Gastrocnemius medialis (tissue), 4 donors: ENCODE data around the gene FMR1NB. TPM values are rescaled to one million over a fixed set of nuclear protein-coding genes. Genes with fewer than 3 reads are reported as not detected.

ENCODE experiments used
- ATAC-seq, 2 donors: fragments of 150-250 bp; one replicate each; pipeline ENCODE4 v1.9.1; 2016
- DNase-seq, 2 donors: peaks; one replicate each; pipeline ENCODE4 v3.0.0-alpha.2; 2019
- H3K27ac ChIP-seq, 4 donors: fragments of 200-600 bp; sonication (generic); 1 replicate in 1 of 4; 2 replicates in 3 of 4; pipeline ENCODE4 v1.5.1; 2016 to 2018; ENCODE audit warnings: mild to moderate bottlenecking in 2 of 4, moderate library complexity in 1 of 4
- H3K27me3 ChIP-seq, 3 donors: fragments of 200-600 bp; sonication (generic) in 2 of 3; 1 replicate in 1 of 3; 2 replicates in 2 of 3; pipeline versions ENCODE4 v1.5.1 to v1.6.0; 2016 to 2019; ENCODE audit warnings: mild to moderate bottlenecking in 1 of 3, moderate library complexity in 1 of 3
- H3K36me3 ChIP-seq, 2 donors: fragments of 200-600 bp; sonication (generic) in 1 of 2; one replicate each; pipeline ENCODE4 v1.5.1; 2017 to 2018
- H3K4me1 ChIP-seq, 2 donors: fragments of 200-600 bp; sonication (generic) in 1 of 2; one replicate each; pipeline ENCODE4 v1.5.1; 2016 to 2017; ENCODE audit warnings: mild to moderate bottlenecking in 2 of 2
- H3K4me3 ChIP-seq, 4 donors: fragments of 200-600 bp; sonication (generic) in 3 of 4; 1 replicate in 1 of 4; 2 replicates in 3 of 4; pipeline ENCODE4 v1.5.1; 2016 to 2019; ENCODE audit warnings: mild to moderate bottlenecking in 2 of 4
- H3K9me3 ChIP-seq, 3 donors: fragments of 200-600 bp; sonication (generic) in 2 of 3; 1 replicate in 1 of 3; 2 replicates in 2 of 3; pipeline ENCODE4 v1.5.1; 2016 to 2019
- POLR2A ChIP-seq, 2 donors: fragments of 450-650 bp; IDR thresholded peaks; one replicate each; pipeline ENCODE4 v1.6.1; 2017; ENCODE audit warnings: antibody characterized with exemption in 2 of 2, mild to moderate bottlenecking in 2 of 2, moderate library complexity in 2 of 2
- in situ Hi-C, 4 donors: fragments of 200-750 bp; cut with MboI; loops; one replicate each; pipeline versions ENCODE4 v1.15.0 to v1.8.0; 2017; ENCODE audit warnings: low sequenced_read_pairs in 4 of 4
- intact Hi-C: fragments of 100-400 bp; cut with DNase I; formaldehyde crosslinking; loops from one replicate; pipeline ENCODE4 v1.15.1; 2023; ENCODE audit warnings: low total_unique reads
- total RNA-seq, 4 donors: library from RNA; depleted of rRNA; stranded (reverse); fragments of >200 nt; gene quantifications; one replicate each; pipeline versions ENCODE4 v1.1.0 to v1.2.3, GENCODE V29; 2016
- TF ChIP-seq, protein P1 (sequence below), 5 experiments: fragments of 450-650 bp in 3 of 5; fragments of 200-600 bp in 2 of 5; sonication (generic) in 2 of 5; IDR thresholded peaks in 4 of 5; conservative IDR thresholded peaks in 1 of 5; 1 replicate in 4 of 5; 2 replicates in 1 of 5; pipeline ENCODE4 v1.5.1; 2016 to 2019; ENCODE audit warnings: antibody characterized with exemption in 5 of 5, mild to moderate bottlenecking in 3 of 5, moderate library complexity in 3 of 5

The FMR1NB gene
- total RNA-seq, result not detected

DNA sequence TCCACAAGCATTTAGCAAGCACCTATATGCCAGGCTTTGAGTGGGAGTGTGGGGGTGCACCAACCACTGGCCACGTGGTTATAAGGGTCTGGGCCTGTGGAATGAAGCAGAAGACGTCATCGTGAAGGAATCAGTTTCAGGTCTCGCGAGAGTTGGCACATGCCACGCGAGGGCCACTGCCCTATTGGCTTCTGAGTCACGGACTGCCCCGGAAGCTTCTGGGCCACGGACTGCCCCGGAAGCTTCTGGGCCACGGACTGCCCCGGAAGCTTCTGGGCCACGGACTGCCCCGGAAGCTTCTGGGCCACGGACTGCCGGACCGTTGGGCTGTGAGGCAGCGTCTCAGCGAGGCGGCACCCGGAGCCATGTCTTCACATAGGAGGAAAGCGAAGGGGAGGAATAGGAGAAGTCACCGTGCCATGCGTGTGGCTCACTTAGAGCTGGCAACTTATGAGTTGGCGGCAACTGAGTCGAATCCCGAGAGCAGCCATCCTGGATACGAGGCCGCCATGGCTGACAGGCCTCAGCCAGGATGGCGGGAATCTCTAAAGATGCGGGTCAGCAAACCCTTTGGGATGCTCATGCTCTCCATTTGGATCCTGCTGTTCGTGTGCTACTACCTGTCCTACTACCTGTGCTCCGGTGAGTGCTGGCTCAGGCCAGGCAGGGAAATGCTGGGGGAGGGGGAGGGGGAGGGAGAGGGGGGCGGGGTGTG, at the start of gene FMR1NB:
Gene FMR1NB (plus strand): TSS at position 300 of the 715 bp plus-strand sequence. CDS start 66 bp downstream, at position 366.
- no peak for ATAC-seq
- H3K36me3 ChIP-seq, result no peaks in the 10 kb centered on the region
- no peak within 1 kb of the TSS for H3K27ac ChIP-seq
- no peak for TF ChIP-seq POLR2A (IDR thresholded peaks at IDR 0.05)
- TF ChIP-seq, protein P1, sequence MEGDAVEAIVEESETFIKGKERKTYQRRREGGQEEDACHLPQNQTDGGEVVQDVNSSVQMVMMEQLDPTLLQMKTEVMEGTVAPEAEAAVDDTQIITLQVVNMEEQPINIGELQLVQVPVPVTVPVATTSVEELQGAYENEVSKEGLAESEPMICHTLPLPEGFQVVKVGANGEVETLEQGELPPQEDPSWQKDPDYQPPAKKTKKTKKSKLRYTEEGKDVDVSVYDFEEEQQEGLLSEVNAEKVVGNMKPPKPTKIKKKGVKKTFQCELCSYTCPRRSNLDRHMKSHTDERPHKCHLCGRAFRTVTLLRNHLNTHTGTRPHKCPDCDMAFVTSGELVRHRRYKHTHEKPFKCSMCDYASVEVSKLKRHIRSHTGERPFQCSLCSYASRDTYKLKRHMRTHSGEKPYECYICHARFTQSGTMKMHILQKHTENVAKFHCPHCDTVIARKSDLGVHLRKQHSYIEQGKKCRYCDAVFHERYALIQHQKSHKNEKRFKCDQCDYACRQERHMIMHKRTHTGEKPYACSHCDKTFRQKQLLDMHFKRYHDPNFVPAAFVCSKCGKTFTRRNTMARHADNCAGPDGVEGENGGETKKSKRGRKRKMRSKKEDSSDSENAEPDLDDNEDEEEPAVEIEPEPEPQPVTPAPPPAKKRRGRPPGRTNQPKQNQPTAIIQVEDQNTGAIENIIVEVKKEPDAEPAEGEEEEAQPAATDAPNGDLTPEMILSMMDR (IDR thresholded peaks at IDR 0.05 in 4 of 5, conservative IDR thresholded peaks at IDR 0.05 in 1 of 5), result no peak
- H3K4me1 ChIP-seq, result no peaks in the 10 kb centered on the region
- intact Hi-C loops, result no loop called here
- H3K9me3 ChIP-seq, result no peaks in the 10 kb centered on the region
- in situ Hi-C loops, result loop anchor here in 1 of 4 donors (25.0 kb wide), 1 partner anchor 94 kb away; no protein-coding TSS in a partner anchor
- no peak for DNase-seq
- no peak within 1 kb of the TSS for H3K4me3 ChIP-seq
- H3K27me3 ChIP-seq, result no peaks in the 10 kb centered on the region

GRCh38 chrX:147933815-147934214, 47.3 kb upstream of the FMR1NB start:
- Histone ChIP-seq H3K27me3 (no peaks in the 10 kb centered on the region), H3K27ac (no peak overlapping the region), H3K4me1 (no peaks in the 10 kb centered on the region), H3K9me3 (no peaks in the 10 kb centered on the region), H3K4me3 (no peak overlapping the region), H3K36me3 (peaks cover 0 to 4% of the 10 kb centered on the region in 2 donors)
- in situ Hi-C loops, result no loop called here
- DNase-seq (no peak), ATAC-seq (no peak)
- intact Hi-C loops, result no loop called here
- TF ChIP-seq, protein P1 (IDR thresholded peaks at IDR 0.05 in 4 of 5, conservative IDR thresholded peaks at IDR 0.05 in 1 of 5), result no peak
- TF ChIP-seq POLR2A (IDR thresholded peaks at IDR 0.05), result no peak

- intact Hi-C loops (no loop called here), in situ Hi-C loops (no loop called here)
- peaks cover 0 to 4% of the 10 kb centered on the region in 2 donors for H3K36me3 ChIP-seq
- H3K27ac ChIP-seq, result no peak overlapping the region
- H3K9me3 ChIP-seq, result no peaks in the 10 kb centered on the region
- H3K27me3 ChIP-seq, result no peaks in the 10 kb centered on the region
- no peaks in the 10 kb centered on the region for H3K4me1 ChIP-seq
- no peak for TF ChIP-seq POLR2A (IDR thresholded peaks at IDR 0.05)
- TF ChIP-seq, protein P1 (IDR thresholded peaks at IDR 0.05 in 4 of 5, conservative IDR thresholded peaks at IDR 0.05 in 1 of 5), result no peak
- DNase-seq (no peak), ATAC-seq (no peak)
- no peak overlapping the region for H3K4me3 ChIP-seq
Observed at GRCh38 chrX:147935156-147935758, 45.9 kb upstream of the FMR1NB start.

DNA sequence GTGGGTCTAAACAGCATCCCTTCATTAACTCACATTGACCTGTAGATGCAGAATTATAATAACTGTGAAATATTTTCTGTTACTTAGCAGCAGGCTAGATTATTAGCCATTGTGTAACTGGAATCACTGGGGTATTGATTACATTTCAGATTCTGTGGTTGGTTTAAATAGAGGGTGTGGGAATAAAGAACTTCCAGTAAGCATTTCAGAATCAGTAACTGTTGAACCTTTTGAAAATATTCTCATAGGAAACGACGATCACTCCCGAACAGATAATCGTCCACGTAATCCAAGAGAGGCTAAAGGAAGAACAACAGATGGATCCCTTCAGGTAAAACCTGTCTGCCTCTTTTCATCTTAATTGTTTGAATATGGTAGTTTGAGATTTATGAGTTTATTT, 35.9 kb upstream of the FMR1NB start:
- in situ Hi-C loops, result no loop called here

More for the DNA sequence above, 35.9 kb upstream of the FMR1NB start:
- Histone ChIP-seq H3K4me1 (no peaks in the 10 kb centered on the region), H3K9me3 (no peaks in the 10 kb centered on the region), H3K27ac (no peak overlapping the region), H3K36me3 (peaks cover 0 to 14% of the 10 kb centered on the region in 2 donors), H3K27me3 (no peaks in the 10 kb centered on the region), H3K4me3 (no peak overlapping the region)
- intact Hi-C loops, result no loop called here
- DNase-seq (no peak), ATAC-seq (no peak)
- no peak for TF ChIP-seq POLR2A (IDR thresholded peaks at IDR 0.05)
- TF ChIP-seq, protein P1 (IDR thresholded peaks at IDR 0.05 in 4 of 5, conservative IDR thresholded peaks at IDR 0.05 in 1 of 5), result no peak
